GM10248 (cell line): ENCODE results near the gene ZNF763.
A peak's percentile ranks its signal among the peaks of the same experiment; 100 is the strongest.
"Not testable (repeated sequence)": the region's sequence is repeated elsewhere in the genome, so short reads cannot be mapped to it uniquely, and the experiment has no call there.

ENCODE experiments used
- CTCF ChIA-PET: fragments of 300-600 bp; sonication (Branson Sonifier 250); formaldehyde crosslinking; extraction: SDS; loops from one replicate; lab custom pipeline; 2021; ENCODE audit warnings: antibody characterized with exemption; lab: Yijun Ruan, JAX
- POLR2A ChIA-PET: fragments of 350-650 bp; sonication (Branson Sonifier 250); formaldehyde crosslinking; extraction: SDS; loops from one replicate; lab custom pipeline; 2020; ENCODE audit warnings: antibody characterized with exemption; lab: Yijun Ruan, JAX
- DNase-seq: peaks from one replicate; pipeline ENCODE4 v3.0.0; 2012; ENCODE audit errors: extremely low spot score
- TF ChIP-seq, protein P1 (sequence below): IDR thresholded peaks from 2 replicates; pipeline ENCODE4 v1.5.1; 2012; ENCODE audit warnings: mild to moderate bottlenecking, low read depth; ENCODE audit errors: extremely low read depth, missing control alignments, control extremely low read depth

ZNF763 gene

DNA sequence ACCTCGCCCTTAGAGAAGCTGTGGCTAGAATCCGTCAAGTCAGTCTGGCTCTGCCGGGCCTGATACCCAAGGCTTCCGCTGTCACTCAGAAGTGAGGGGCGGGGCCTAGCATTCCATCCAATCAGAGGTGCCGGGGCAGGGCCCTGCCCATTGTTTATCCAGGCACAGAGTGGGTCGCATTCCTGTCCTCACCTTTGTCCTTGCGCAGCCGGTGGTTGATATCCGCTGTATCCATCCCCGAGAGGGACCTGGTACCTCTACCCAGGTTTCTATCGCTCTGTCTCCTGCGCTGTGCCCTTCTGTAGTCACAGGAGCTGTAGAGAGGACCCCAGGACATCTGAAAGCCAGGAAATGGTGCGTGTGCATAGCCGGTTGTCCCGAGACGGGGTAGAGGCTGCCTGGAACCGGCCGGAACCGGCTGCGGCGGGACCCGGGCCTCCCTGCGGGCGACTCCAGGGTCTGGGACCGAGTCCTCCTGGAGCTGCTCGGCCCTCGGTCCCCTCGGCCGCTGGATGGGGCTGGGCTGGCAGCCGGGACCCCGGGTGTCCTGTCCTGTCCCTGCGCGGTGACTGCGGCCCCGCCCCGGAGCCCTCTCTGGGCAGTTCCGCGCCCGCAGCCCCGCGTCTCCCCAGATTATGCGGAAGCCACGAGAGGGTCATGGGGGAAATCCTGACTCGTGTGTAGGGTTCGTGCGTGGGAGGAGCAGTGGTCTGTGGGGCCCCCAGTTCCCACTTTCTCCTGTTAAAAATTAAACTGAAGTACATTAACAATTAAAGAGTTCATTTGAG lies at the start of gene ZNF763:
Gene ZNF763, plus strand, starts transcription at position 183 of the 788 bp plus-strand sequence. Its CDS starts 169 bp downstream, at position 352.
- TF ChIP-seq, protein P1, sequence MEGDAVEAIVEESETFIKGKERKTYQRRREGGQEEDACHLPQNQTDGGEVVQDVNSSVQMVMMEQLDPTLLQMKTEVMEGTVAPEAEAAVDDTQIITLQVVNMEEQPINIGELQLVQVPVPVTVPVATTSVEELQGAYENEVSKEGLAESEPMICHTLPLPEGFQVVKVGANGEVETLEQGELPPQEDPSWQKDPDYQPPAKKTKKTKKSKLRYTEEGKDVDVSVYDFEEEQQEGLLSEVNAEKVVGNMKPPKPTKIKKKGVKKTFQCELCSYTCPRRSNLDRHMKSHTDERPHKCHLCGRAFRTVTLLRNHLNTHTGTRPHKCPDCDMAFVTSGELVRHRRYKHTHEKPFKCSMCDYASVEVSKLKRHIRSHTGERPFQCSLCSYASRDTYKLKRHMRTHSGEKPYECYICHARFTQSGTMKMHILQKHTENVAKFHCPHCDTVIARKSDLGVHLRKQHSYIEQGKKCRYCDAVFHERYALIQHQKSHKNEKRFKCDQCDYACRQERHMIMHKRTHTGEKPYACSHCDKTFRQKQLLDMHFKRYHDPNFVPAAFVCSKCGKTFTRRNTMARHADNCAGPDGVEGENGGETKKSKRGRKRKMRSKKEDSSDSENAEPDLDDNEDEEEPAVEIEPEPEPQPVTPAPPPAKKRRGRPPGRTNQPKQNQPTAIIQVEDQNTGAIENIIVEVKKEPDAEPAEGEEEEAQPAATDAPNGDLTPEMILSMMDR: no peak
- peak; percentile 92 for DNase-seq
- ChIA-PET CTCF (interaction anchor here (0.7 to 5.9 kb wide), 12 partner anchors 13 to 491 kb away, joined by 3 to 111 read pairs (median 8); partner anchors contain the start of genes ZNF20, ZNF491, ZNF700 and ZNF878), POLR2A (interaction anchor here (0.6 to 2.3 kb wide), 3 partner anchors 23 to 40 kb away, joined by 3 to 12 read pairs (median 3); partner anchors contain the start of gene ZNF700)

DNA sequence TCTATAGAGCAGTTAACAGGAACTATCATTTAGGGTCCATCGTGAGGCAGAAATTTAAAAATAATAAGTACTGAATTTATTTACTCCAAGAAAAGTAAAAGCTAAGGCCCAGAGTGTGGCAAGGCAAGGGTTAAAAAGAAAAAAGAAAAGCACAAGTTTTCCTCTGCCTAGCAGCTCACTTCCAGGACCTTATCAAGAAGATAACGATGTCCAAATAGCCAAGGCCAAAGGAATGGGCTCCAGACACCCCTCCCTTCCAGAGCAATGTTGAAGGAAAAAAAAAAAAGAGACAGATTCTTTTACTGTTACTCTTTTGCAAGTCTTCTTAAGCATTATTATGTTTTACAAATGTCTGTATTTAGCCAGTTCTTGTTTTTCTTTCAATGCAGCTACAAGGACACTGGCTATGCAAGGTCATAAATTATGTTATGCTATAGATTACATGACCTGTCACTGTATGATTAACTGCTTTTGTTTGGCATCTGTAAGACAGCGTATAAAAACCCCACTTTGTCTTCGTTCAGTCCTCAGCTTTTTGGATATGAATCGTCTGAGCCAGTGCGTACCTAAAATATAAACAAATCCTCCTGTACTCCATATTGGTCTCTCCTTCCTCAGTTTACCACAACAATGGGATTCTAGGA lies 42.9 kb upstream of the ZNF763 start:
- TF ChIP-seq, protein P1: no peak
- no peak for DNase-seq
- ChIA-PET POLR2A (interaction anchor here (0.8 kb wide), 1 partner anchor 67 kb away, joined by 3 read pairs; no protein-coding TSS in a partner anchor), CTCF (interaction anchor here (1.0 to 6.2 kb wide), 13 partner anchors 12 to 411 kb away, joined by 3 to 92 read pairs (median 12); partner anchors contain the start of genes ZNF136, ZNF20, ZNF491 and ZNF563)

DNA sequence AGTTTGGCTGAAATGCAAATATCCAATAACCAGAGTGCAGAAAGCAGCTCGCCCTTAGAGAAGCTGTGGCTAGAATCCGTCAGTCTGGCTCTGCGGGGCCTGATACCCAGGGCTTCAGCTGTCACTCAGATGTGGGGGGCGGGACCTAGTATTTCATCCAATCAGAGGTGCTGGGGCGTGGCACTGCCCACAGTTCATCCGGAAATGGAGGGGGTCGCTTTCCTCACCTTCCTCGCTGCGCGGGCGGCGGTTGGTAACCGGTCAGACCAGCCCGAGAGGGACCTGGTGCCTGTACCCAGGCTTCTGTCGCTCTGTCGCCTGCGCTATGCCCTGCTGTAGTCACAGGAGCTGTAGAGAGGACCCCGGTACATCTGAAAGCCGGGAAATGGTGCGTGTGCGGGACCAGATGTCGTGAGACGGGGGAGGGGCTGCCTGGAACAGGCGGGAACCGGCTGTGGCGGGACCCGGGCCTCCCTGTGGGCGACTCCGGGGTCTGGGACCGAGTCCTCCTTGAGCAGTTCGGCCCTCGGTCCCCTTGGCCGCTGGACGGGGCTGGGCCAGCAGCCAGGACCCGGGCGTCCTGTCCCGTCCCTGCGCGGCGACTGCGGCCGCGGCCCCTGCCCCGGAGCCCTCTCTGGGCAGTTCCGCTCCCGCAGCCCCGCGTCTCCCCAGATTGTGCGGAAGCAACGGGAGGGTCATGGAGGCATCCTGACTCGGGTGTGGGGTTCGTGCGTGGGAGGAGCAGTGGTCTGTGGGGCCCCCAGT lies 39.8 kb upstream of the ZNF763 start, which contains the start of gene ZNF700:
Gene ZNF700, plus strand, starts transcription at position 222 of the 765 bp plus-strand sequence. Its CDS starts 104 bp downstream, at position 326.
- POLR2A ChIA-PET: interaction anchor here (0.5 to 2.2 kb wide), 12 partner anchors 40 to 866 kb away, joined by 3 to 10 read pairs (median 7); partner anchors contain the start of genes JUNB, PRKCSH, ZNF440 and ZNF763
- peak; percentile 94 for DNase-seq
- TF ChIP-seq, protein P1: no peak
- CTCF ChIA-PET: interaction anchor here (0.6 to 6.2 kb wide), 22 partner anchors 9 to 441 kb away, joined by 3 to 92 read pairs (median 11); partner anchors contain the start of genes ZNF136, ZNF20, ZNF433 and ZNF442

DNA sequence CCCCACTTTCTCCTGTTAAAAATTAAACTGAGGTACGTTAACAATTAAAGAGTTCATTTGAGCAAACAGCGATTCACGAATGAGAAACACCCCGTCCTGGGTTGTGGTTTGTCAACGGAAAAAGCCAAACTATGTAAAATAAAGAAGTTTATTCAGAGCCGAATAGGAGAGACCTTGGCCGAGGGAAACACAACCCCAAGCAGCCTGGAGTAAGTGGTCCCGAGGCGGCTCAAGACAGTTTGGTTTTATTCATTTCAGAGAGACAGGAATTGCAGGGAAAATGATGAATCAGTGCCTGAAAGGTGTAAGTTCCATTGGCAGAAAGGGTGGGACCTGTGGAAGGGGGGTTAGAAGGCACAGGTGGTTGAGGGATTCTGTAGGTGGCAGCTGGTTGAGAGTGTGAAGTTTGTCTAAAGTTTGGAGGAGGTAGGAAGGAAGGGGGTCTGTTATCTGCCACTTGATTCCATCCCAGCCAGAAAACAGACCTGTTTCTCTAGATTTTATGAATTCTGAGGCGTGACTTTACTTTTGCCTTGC lies 39.1 kb upstream of the ZNF763 start:
- DNase-seq: not testable (repeated sequence)
- ChIA-PET CTCF (interaction anchor here (1.1 to 5.4 kb wide), 4 partner anchors 38 to 134 kb away, joined by 3 to 52 read pairs (median 15); partner anchors contain the start of gene ZNF763), POLR2A (interaction anchor here (0.5 to 1.8 kb wide), 3 partner anchors 63 to 363 kb away, joined by 7 to 9 read pairs (median 7); no protein-coding TSS in a partner anchor)

DNA sequence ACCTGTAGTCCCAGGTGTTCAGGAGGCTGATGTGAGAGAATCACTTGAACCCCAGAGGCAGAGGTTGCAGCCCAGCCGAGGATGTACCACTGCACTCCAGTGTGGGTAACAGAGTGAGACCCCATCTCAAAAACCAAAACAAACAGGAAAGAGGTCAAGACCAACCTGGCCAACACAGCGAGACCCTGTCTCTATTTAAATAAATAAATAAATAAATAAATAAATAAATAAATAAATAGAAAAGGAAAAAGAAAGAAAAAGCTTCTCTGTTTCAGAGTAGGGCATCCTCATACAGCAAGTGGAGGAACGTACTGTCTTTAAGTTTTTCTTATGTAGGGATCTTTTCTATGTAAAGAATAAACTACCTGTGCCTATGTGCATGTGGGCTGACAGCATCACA lies 37.6 kb upstream of the ZNF763 start:
- CTCF ChIA-PET: interaction anchor here (0.7 to 2.5 kb wide), 3 partner anchors 36 to 133 kb away, joined by 3 to 8 read pairs (median 7); no protein-coding TSS in a partner anchor

More for the DNA sequence above, 37.6 kb upstream of the ZNF763 start:
- TF ChIP-seq, protein P1: no peak
- DNase-seq: no peak
- POLR2A ChIA-PET: no interaction called here
